K562 (cell line): ENCODE measurements around the gene SLC38A2. TPM values are rescaled to one million over a fixed set of nuclear protein-coding genes. Genes with fewer than 3 reads are reported as not detected.

Experiments
- CEBPG ChIP-seq, 3 experiments: fragments of 200-800 bp in 1 of 3; sonication (Bioruptor generic) in 1 of 3; sonication (generic) in 1 of 3; formaldehyde crosslinking in 1 of 3; IDR thresholded peaks in 2 of 3; conservative IDR thresholded peaks in 1 of 3; 2 replicates each; pipeline versions ENCODE4 v1.6.1 to v1.8.0; 2016 to 2022; ENCODE audit warnings: missing compliant biosample characterization in 2 of 3, missing genetic modification characterization in 2 of 3, mild to moderate bottlenecking in 1 of 3, missing genetic modification reagents in 1 of 3
- KLF10 ChIP-seq: fragments of 250-450 bp; sonication (Bioruptor Pico); IDR thresholded peaks from 2 replicates; pipeline ENCODE4 v1.6.1; 2021; ENCODE audit warnings: matching md5 sums
- NFYB ChIP-seq: IDR thresholded peaks from 2 replicates; pipeline ENCODE4 v1.6.1; 2011; ENCODE audit warnings: mild to moderate bottlenecking, moderate library complexity; ENCODE audit not compliant: insufficient read length; ENCODE audit errors: extremely low read depth
- PHF20 ChIP-seq: fragments of 450-650 bp; IDR thresholded peaks from 2 replicates; pipeline ENCODE4 v1.6.1; 2018; ENCODE audit not compliant: partially characterized antibody
- POLR3G ChIP-seq: IDR thresholded peaks from 2 replicates; pipeline ENCODE4 v1.6.1; 2011; ENCODE audit not compliant: insufficient read length, insufficient replicate concordance; ENCODE audit errors: extremely low read depth
- POU5F1 ChIP-seq: fragments of 150-350 bp; IDR thresholded peaks from 2 replicates; pipeline ENCODE4 v1.6.1; 2014; ENCODE audit warnings: borderline replicate concordance, low read length, low read depth, mild to moderate bottlenecking; ENCODE audit not compliant: partially characterized antibody
- RAD21 ChIP-seq, 2 experiments: fragments of 250-450 bp in 1 of 2; fragments of 450-650 bp in 1 of 2; sonication (Bioruptor Pico) in 1 of 2; formaldehyde crosslinking in 1 of 2; IDR thresholded peaks in 1 of 2; conservative IDR thresholded peaks in 1 of 2; 2 replicates each; pipeline versions ENCODE4 v1.4.0 to v1.8.0; 2020 to 2022; ENCODE audit warnings: mild to moderate bottlenecking in 2 of 2, moderate library complexity in 1 of 2
- SMC3 ChIP-seq: conservative IDR thresholded peaks from 2 replicates; pipeline ENCODE4 v1.6.1; 2011; ENCODE audit warnings: low read depth, low read length, improper control_type of control experiment; ENCODE audit not compliant: insufficient read depth
- TEAD4 ChIP-seq, 2 experiments: sonication (generic) in 1 of 2; formaldehyde crosslinking in 1 of 2; IDR thresholded peaks; 2 replicates each; pipeline versions ENCODE4 v1.6.1 to v1.8.0; 2012 to 2022; ENCODE audit warnings: borderline replicate concordance in 1 of 2, inconsistent platforms in 1 of 2, low read length in 1 of 2, mild to moderate bottlenecking in 1 of 2, missing genetic modification reagents in 1 of 2
- TFAM ChIP-seq: fragments of 250-450 bp; sonication (Bioruptor Pico); conservative IDR thresholded peaks from 2 replicates; pipeline ENCODE4 v1.5.0; 2021; ENCODE audit warnings: mild to moderate bottlenecking, moderate library complexity
- YBX1 ChIP-seq: fragments of 450-650 bp; IDR thresholded peaks from 2 replicates; pipeline ENCODE4 v1.7.1; 2016; ENCODE audit warnings: mild to moderate bottlenecking
- ZKSCAN8 ChIP-seq: fragments of 200-800 bp; sonication (Bioruptor generic); IDR thresholded peaks from 2 replicates; pipeline ENCODE4 v1.6.1; 2016; ENCODE audit warnings: missing genetic modification characterization, missing compliant biosample characterization
- ZNF551 ChIP-seq: fragments of 250-450 bp; sonication (Bioruptor Pico); IDR thresholded peaks from 2 replicates; pipeline ENCODE4 v1.5.0; 2021; ENCODE audit warnings: mild to moderate bottlenecking, moderate library complexity
- ZNF695 ChIP-seq: fragments of 450-650 bp; formaldehyde crosslinking; IDR thresholded peaks from 2 replicates; pipeline ENCODE4 v1.4.0; 2020; ENCODE audit warnings: mild to moderate bottlenecking, moderate library complexity
- polyA plus RNA-seq, 8 experiments: library from polyadenylated mRNA; depleted of rRNA in 4 of 8; stranded (reverse) in 5 of 8; unstranded in 3 of 8; fragments of >200 nt; fragmentation: Nextera tagmentation in 2 of 8; fragmentation: Illumina TruSeq in 1 of 8; extraction: Ambion mirVana in 2 of 8; extraction: Trizol in 1 of 8; gene quantifications; 2 replicates each; pipeline versions ENCODE4 v1.2.1 to v1.2.3, GENCODE V29; 2011 to 2014; ENCODE audit warnings: inconsistent platforms in 1 of 8, missing spikeins in 1 of 8
- total RNA-seq, 7 experiments: library from RNA; depleted of rRNA in 6 of 7; stranded (reverse); fragments of >200 nt in 6 of 7; fragmentation: Illumina TruSeq in 2 of 7; extraction: Trizol in 2 of 7; gene quantifications; 2 replicates each; pipeline versions ENCODE4 v1.2.1 to v1.2.3, GENCODE V29; 2011 to 2021; ENCODE audit warnings: low replicate concordance in 1 of 7
- TF ChIP-seq, protein P1 (sequence below): fragments of 450-650 bp; formaldehyde crosslinking; IDR thresholded peaks from 2 replicates; pipeline ENCODE4 v1.4.0; 2022; ENCODE audit warnings: mild to moderate bottlenecking, moderate library complexity
- TF ChIP-seq, protein P2 (sequence below): fragments of 450-650 bp; IDR thresholded peaks from 2 replicates; pipeline ENCODE4 v1.6.1; 2017; ENCODE audit warnings: antibody characterized with exemption, mild to moderate bottlenecking
- TF ChIP-seq, protein P3 (sequence below): fragments of 450-650 bp; IDR thresholded peaks from 2 replicates; pipeline ENCODE4 v1.7.0; 2016; ENCODE audit warnings: borderline replicate concordance

Gene SLC38A2
- total and polyA plus RNA-seq, 9 of the 15 experiments (the other 6 are each of a cell fraction or from before 2014, with no cell fraction given): 98.7 to 292 (median 143) TPM

DNA sequence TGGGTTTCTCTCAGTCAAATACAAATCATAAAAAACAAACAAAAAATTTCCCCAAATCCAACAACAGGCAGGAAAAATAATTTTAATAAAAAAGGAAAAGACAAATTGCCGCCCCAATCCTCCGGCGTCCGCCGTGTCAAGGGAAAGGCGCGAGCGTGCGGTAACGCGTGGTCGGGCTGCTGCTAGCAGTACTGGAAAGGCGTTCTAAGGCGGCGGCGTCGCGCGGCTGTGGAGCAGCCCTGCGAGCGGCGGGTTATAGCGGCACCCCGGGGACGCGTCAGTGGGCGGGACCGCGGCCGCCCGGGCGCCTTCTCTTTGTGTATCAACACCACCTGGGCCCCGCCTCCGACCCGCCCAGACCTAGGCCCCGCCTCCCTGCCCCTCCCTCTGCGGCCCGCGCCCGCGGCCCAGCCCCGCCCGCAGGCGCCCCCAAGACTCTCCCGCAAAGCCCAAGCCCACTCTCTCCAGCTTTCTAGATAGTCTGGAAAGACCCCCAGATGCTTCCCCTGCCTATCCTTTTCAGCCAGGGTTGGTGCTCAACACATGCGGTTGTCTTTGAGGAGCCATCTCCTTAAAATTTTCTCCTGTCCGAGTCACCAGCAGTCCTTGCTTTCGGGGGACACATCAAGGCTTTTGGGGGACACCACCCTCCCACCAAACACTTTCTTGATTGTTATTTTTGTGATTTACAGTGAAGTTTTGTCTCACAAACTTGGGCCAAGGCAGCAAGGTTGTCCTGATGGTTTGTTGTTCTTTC is at the start of gene SLC38A2 (continued):
- TF ChIP-seq POLR3G (no peak), PHF20 (no peak), ZNF551 (no peak), CEBPG (CRISPR knock-in tag; IDR thresholded peaks at IDR 0.05) (no peak), CEBPG (tag; conservative IDR thresholded peaks at IDR 0.05 in 1 of 2, IDR thresholded peaks at IDR 0.05 in 1 of 2) (no peak), NFYB (no peak), ZKSCAN8 (CRISPR knock-in tag) (no peak), RAD21 (CRISPR knock-in tag; conservative IDR thresholded peaks at IDR 0.05 in 1 of 2, IDR thresholded peaks at IDR 0.05 in 1 of 2) (peak in 1 of 2 experiments; percentile 6; a peak in 1 of 4 replicates), ZNF695 (CRISPR knock-in tag) (no peak), KLF10 (CRISPR knock-in tag) (no peak), TEAD4 (IDR thresholded peaks at IDR 0.05; ENCODE audit: low read length) (peak; percentile 10; the same call in 1 of the 2 replicates), TEAD4 (CRISPR knock-in tag; IDR thresholded peaks at IDR 0.05; ENCODE audit: borderline replicate concordance) (no peak), POU5F1 (no peak), TFAM (CRISPR knock-in tag) (no peak), YBX1 (no peak), SMC3 (no peak)
- TF ChIP-seq, protein P1, sequence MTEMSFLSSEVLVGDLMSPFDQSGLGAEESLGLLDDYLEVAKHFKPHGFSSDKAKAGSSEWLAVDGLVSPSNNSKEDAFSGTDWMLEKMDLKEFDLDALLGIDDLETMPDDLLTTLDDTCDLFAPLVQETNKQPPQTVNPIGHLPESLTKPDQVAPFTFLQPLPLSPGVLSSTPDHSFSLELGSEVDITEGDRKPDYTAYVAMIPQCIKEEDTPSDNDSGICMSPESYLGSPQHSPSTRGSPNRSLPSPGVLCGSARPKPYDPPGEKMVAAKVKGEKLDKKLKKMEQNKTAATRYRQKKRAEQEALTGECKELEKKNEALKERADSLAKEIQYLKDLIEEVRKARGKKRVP (CRISPR knock-in tag): no peak
- TF ChIP-seq, protein P2, sequence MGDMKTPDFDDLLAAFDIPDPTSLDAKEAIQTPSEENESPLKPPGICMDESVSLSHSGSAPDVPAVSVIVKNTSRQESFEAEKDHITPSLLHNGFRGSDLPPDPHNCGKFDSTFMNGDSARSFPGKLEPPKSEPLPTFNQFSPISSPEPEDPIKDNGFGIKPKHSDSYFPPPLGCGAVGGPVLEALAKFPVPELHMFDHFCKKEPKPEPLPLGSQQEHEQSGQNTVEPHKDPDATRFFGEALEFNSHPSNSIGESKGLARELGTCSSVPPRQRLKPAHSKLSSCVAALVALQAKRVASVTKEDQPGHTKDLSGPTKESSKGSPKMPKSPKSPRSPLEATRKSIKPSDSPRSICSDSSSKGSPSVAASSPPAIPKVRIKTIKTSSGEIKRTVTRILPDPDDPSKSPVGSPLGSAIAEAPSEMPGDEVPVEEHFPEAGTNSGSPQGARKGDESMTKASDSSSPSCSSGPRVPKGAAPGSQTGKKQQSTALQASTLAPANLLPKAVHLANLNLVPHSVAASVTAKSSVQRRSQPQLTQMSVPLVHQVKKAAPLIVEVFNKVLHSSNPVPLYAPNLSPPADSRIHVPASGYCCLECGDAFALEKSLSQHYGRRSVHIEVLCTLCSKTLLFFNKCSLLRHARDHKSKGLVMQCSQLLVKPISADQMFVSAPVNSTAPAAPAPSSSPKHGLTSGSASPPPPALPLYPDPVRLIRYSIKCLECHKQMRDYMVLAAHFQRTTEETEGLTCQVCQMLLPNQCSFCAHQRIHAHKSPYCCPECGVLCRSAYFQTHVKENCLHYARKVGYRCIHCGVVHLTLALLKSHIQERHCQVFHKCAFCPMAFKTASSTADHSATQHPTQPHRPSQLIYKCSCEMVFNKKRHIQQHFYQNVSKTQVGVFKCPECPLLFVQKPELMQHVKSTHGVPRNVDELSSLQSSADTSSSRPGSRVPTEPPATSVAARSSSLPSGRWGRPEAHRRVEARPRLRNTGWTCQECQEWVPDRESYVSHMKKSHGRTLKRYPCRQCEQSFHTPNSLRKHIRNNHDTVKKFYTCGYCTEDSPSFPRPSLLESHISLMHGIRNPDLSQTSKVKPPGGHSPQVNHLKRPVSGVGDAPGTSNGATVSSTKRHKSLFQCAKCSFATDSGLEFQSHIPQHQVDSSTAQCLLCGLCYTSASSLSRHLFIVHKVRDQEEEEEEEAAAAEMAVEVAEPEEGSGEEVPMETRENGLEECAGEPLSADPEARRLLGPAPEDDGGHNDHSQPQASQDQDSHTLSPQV: no peak; the same call in 1 of the 2 replicates
- TF ChIP-seq, protein P3, sequence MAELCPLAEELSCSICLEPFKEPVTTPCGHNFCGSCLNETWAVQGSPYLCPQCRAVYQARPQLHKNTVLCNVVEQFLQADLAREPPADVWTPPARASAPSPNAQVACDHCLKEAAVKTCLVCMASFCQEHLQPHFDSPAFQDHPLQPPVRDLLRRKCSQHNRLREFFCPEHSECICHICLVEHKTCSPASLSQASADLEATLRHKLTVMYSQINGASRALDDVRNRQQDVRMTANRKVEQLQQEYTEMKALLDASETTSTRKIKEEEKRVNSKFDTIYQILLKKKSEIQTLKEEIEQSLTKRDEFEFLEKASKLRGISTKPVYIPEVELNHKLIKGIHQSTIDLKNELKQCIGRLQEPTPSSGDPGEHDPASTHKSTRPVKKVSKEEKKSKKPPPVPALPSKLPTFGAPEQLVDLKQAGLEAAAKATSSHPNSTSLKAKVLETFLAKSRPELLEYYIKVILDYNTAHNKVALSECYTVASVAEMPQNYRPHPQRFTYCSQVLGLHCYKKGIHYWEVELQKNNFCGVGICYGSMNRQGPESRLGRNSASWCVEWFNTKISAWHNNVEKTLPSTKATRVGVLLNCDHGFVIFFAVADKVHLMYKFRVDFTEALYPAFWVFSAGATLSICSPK: no peak
